Mesothelial cell of epicardium (in vitro differentiated cells): Measurements from ENCODE around the gene TTLL11. TPM values are rescaled to one million over a fixed set of nuclear protein-coding genes. Genes with fewer than 3 reads are reported as not detected.

Experiments
- DNase-seq, 2 experiments: peaks; one replicate each; pipeline ENCODE4 v3.0.0; 2021; ENCODE audit warnings: low spot score in 2 of 2; ENCODE audit not compliant: unreplicated experiment in 2 of 2
- H3K27ac Mint-ChIP-seq: 2 replicates; pipeline ENCODE4 v1.8.0; 2021; ENCODE audit warnings: mixed read lengths
- H3K27me3 Mint-ChIP-seq: 2 replicates; pipeline ENCODE4 v1.8.0; 2021; ENCODE audit warnings: low read depth, mixed read lengths
- H3K36me3 Mint-ChIP-seq: 2 replicates; pipeline ENCODE4 v1.8.0; 2021; ENCODE audit warnings: mixed read lengths
- H3K4me1 Mint-ChIP-seq: 2 replicates; pipeline ENCODE4 v1.8.0; 2021; ENCODE audit warnings: mixed read lengths
- H3K4me3 Mint-ChIP-seq: 2 replicates; pipeline ENCODE4 v1.8.0; 2021; ENCODE audit warnings: mild to moderate bottlenecking, moderate library complexity, mixed read lengths
- H3K9me3 Mint-ChIP-seq: 2 replicates; pipeline ENCODE4 v1.8.0; 2021; ENCODE audit warnings: mixed read lengths
- CTCF ChIP-seq: fragments of 200-600 bp; sonication (generic); IDR thresholded peaks from one replicate; pipeline ENCODE4 v1.5.0; 2021; ENCODE audit warnings: antibody characterized with exemption; ENCODE audit not compliant: unreplicated experiment
- total RNA-seq: library from RNA; stranded (reverse); gene quantifications from 3 replicates; pipeline ENCODE4 v1.2.1, GENCODE V29; 2021

The TTLL11 gene
- total RNA-seq, 1 donor from 2014 or later, result 4.8 TPM

DNA sequence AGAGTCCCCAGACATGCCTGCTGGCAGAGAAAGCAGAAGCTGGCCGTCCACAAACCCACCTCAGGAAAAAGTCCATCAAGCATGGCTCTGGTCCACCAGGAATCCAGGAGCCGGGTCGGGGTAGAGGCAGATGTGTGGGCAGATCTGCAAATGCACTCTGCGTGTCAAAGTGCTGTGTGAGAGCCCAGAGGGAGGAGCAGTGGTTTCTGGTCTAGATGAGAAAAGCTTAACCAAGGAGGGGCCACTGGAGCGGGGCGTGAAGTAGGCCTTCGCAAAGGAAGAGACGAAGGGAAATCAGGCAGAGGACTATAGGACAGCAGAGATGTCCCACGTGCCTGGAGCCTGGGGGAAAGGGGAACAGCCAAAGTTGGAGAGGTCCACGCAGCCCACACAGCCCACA is 40.0 kb downstream of the TTLL11 start:
- TF ChIP-seq CTCF, result no peak
- Mint-ChIP-seq H3K36me3 (no peaks in the 10 kb centered on the region), H3K4me1 (no peaks in the 10 kb centered on the region), H3K9me3 (no peaks in the 10 kb centered on the region), H3K27me3 (no peaks in the 10 kb centered on the region), H3K27ac (no peak overlapping the region), H3K4me3 (no peak overlapping the region)
- no peak for DNase-seq

- no peak overlapping the region for H3K27ac Mint-ChIP-seq
- DNase-seq, result no peak
Observed at GRCh38 chr9:122051351-122052321, 41.5 kb downstream of the TTLL11 start.

DNA sequence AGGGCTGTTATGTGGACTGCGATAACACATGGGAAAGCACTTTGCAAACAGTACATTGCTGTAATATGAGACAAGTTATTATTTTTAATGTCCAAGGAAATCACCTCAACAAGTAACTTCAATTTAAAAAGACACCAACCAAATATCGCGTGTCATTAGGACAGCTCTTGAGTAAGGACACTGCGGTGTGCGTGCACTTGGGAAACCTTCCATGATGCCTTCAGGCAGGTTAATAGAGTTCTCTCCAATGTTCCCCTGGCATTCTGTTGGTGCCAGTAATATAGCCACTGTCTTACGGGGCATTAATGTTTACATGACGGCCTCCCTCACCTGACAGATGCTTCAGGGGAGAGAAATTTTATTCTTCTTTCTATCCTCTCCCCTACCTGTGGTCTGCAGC is 42.9 kb downstream of the TTLL11 start:
- H3K27ac Mint-ChIP-seq, result no peak overlapping the region
- H3K36me3 Mint-ChIP-seq, result peaks cover 5% of the 10 kb centered on the region
- H3K4me1 Mint-ChIP-seq, result no peaks in the 10 kb centered on the region
- H3K27me3 Mint-ChIP-seq, result no peaks in the 10 kb centered on the region
- DNase-seq, result no peak
- H3K4me3 Mint-ChIP-seq, result no peak overlapping the region
- H3K9me3 Mint-ChIP-seq, result peaks cover 12% of the 10 kb centered on the region
- TF ChIP-seq CTCF, result no peak

More at GRCh38 chr9:122051351-122052321, 41.5 kb downstream of the TTLL11 start:
- H3K4me1 Mint-ChIP-seq, result no peaks in the 10 kb centered on the region
- H3K36me3 Mint-ChIP-seq, result no peaks in the 10 kb centered on the region
- TF ChIP-seq CTCF, result no peak
- H3K4me3 Mint-ChIP-seq, result no peak overlapping the region
- peaks cover under 1% of the 10 kb centered on the region for H3K9me3 Mint-ChIP-seq
- H3K27me3 Mint-ChIP-seq, result no peaks in the 10 kb centered on the region

- no peak for TF ChIP-seq CTCF
- no peak overlapping the region for H3K4me3 Mint-ChIP-seq
- H3K27me3 Mint-ChIP-seq, result no peaks in the 10 kb centered on the region
- H3K27ac Mint-ChIP-seq, result no peak overlapping the region
- H3K36me3 Mint-ChIP-seq, result peaks cover 5% of the 10 kb centered on the region
- no peaks in the 10 kb centered on the region for H3K4me1 Mint-ChIP-seq
- peaks cover 12% of the 10 kb centered on the region for H3K9me3 Mint-ChIP-seq
- no peak for DNase-seq
Observed at GRCh38 chr9:122042056-122042455, 51.1 kb downstream of the TTLL11 start.

GRCh38 chr9:122040561-122041242 is 52.4 kb downstream of the TTLL11 start:
- H3K4me1 Mint-ChIP-seq, result no peaks in the 10 kb centered on the region
- no peak for DNase-seq
- no peaks in the 10 kb centered on the region for H3K27me3 Mint-ChIP-seq
- no peak overlapping the region for H3K27ac Mint-ChIP-seq
- H3K9me3 Mint-ChIP-seq, result peaks cover 2% of the 10 kb centered on the region
- H3K4me3 Mint-ChIP-seq, result no peak overlapping the region
- peaks cover 2% of the 10 kb centered on the region for H3K36me3 Mint-ChIP-seq
- TF ChIP-seq CTCF, result no peak
